GM18502 (cell line): ENCODE data around the gene CTDSP2.
A peak's percentile ranks its signal among the peaks of the same experiment; 100 is the strongest.
"Not testable (repeated sequence)": the region's sequence is repeated elsewhere in the genome, so short reads cannot be mapped to it uniquely, and the experiment has no call there.

Experiments
- ATAC-seq: cut with Tn5 transposase; IDR thresholded peaks from one replicate; pipeline ENCODE4 v1.9.1; 2021; ENCODE audit warnings: mild to moderate bottlenecking; ENCODE audit not compliant: unreplicated experiment, poor library complexity

Gene CTDSP2

DNA sequence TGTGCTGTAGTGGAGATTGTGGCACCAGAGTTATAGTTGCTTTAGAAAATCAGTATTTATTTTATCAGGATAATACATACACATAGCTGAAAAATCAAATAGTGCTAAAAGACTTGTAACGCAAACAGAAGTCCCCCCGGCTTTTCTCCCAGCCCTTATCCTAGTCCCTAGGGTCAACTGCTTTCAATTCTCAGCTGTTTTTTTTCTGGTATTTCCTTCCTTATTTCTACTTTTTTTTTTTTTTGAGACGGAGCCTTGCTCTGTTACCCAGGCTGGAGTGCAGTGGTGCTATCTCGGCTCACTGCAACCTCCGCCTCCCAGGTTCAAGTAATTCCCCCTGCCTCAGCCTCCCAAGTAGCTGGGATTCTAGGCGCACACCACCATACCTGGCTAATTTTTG is 8.4 kb upstream of the CTDSP2 start:
- no peak for ATAC-seq

DNA sequence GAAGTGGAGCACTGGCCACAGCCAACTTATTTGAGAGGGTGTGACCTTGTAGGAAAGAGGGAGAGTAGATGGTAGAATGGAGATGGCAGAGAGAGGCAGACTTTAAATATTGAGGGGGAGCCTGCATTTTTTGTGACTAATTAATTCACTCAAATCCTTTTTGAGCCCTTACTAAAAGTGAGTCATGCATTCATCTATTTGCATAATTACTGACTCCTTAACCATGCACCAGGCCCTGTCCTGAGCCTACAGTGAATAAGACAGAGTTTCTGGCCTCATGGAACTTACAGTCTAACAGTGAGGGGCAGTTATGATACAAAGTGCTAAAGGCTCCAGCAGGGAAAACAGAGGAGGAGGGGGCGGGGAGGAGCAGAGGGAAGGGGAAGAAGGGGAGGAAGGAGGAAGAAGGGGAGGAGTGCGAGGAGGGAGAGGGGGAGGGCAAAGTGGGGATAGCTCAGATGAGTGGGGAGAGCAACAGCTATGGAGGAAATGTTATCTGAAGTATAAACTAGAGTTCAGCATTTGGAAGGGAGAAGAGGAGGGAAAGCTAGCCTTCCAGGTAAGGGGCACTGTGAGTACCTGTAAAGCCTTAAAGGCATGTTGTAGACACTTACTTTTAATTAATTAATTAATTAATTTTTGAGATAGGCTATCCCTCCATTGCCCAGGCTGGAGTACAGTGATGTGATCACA is 7.5 kb upstream of the CTDSP2 start:
- ATAC-seq: no peak

DNA sequence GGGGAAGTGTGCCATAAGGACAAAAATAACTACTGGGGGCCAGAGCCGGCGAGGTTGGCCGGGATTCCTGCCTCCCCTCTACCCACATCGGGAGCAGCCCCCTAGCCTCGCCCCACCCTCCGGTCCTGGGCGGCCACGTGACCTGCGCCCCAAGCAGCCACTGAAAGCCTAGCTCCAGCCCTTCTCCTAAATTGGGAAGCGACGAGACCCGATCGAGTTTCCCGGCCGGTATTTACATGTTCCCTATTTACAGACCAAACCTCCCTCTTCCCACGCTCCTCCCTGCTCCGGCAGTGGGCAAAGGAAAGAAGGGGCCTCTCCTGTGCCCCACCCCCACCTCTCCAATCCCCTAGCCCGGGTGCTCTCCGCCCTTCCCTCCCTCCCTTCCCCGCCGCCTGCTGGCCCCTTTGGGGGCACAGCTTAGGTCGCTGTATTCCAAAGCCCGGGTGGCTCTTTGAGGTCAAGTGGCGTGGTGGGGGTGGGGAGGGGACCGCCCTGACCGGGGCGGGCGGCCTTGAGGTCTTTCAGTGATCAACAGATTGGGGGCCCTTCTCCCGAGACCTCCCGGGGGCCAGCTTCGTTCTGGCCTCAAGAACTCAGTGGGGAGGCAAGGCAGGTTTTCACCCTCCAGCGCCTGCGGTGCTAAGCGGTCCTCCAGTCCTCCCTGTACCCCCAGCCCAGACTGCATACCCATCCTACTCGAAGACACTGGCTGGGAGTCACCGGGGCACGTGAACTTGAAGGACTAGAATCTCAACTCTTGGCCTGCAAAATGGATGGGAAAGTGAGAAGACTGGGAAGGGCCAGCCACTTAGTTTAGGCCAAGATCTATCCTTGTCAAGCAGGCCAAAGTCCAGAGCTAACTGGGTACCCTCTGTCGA is 6.3 kb upstream of the CTDSP2 start:
- ATAC-seq: no peak

DNA sequence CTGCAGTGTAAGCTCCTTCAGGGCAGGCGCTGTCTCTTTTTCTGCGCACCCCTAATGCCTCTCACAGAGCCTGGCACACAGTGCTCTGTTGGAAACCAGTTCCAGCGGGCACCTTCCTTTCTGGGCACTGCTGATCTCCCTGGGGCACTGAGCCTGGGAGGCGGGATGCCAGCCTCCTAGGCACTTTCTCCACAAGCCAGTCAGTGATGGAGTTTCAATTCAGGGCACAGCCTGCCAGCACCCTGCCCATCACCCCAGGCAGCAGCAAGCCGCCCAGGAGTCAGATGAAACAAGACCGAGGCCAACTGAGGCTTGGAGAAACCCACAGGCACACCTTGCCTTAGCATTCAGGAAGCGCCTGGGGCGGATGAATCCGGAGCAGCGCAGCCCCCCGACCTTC is 5.7 kb upstream of the CTDSP2 start:
- ATAC-seq: no peak

DNA sequence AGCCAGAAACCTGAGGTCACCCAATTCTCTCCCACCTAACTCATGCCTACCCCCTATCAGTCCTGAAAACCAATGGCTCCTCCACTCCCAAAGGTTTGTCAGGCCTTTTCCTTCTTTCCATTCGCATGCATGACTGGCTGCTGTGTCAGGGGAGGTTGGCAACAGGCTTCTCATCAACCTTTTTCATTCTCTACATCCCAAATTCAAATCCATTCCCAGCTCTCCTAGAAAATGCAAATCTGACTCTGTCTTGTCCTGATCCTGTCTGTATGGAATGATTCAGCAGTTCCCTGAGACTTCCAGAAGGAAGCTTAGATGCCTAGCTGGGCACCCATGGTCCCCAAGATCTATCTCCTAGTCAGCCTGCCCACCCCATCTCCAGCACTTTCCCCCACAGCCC is 5.0 kb upstream of the CTDSP2 start:
- no peak for ATAC-seq

DNA sequence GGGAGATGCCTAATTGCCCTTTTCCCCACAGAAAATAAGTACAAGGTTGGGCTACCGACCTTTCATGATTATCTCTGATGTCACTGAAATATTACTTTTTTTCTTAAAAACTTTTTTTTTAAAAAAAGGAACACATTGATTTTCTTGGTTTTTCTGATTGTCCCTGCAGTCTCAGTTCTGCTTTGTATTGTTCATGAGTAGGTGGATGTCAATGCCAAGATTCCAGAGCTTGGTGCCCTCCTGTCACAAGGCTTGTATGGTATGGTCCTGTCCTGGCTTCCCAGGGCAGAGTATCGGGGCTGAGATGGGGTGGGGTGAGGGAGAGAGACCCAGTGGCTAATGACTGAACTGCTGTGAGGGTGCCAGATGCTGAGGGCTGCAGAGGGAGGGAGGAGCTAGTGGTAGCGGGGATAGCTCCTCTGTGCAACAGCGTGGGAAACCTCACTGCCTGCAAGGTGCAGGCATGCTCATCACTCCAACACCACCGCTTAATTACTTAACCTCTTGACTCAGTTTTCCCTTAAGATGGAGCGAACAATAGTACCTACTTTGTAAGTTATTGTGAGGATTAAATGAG is 4.4 kb upstream of the CTDSP2 start:
- ATAC-seq: peak; percentile 62

DNA sequence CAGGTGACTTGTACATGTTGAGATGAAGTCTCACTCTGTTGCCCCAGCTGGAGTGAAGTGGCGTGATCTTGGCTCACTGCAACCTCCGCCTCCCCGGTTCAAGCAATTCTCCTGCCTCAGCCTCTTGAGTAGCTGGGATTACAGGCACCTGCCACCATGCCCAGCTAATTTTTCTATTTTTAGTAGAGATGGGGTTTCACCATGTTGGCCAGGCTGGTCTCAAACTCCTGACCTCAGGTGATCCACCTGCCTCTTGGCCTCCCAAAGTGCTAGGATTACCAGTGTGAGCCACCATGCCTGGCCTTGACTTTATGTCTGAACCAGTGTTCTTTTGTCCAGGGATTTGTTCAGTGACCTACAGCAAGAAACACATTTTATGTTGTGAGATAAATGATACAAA is 2.9 kb upstream of the CTDSP2 start:
- ATAC-seq: not testable (repeated sequence)

DNA sequence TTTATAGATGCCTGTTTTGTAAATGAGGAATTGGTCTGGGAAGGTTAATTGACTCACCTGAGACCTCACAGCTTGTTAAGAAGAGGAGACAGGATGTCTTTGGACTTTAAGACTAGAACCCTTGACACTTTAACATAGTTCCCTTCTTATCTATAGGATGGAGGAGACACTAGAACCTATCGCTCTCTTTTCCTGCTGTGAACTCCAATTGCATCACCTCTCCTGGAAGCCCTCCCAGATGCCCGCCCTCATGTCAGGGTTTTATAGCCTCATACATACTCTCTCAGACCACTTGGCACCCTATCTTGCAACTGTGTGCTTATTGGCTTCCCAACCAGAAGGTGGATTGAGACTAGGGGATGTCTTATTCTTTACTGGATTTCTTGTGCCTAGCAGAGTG is 2.5 kb upstream of the CTDSP2 start:
- no peak for ATAC-seq

DNA sequence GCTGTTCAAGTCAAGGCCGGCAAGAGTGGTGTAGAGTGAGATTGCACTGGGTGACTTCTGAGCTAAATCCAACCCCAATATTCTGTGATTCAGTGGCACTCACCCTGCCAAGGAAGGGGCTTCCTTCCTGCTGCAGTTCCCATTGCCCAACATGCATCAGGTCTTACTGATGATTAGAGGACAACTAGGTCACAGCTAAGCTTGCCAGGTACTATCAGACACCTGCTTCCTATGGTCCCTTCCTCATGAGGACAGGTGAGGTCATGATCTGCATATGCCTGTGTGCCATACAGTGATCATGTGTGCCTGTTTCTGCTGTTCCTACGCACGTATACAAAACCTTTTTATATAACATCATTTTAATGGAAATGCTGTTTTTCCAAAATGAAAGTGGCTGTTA is 1.7 kb upstream of the CTDSP2 start:
- ATAC-seq: no peak

DNA sequence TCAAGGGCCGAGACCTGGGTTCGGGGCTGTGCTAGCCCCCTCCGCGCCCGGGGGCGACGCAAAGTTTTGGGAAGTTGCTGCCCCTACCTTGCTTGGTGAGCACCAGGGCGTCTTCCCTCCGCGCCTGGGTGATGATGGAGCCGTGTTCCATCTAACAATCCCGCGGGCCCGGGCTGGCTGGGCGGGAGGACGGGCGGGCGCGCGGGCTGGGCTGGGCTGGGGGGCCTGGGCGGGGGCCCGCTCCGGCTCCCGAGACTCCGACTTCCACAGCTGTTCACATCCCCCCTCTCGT is 298 bp downstream of the CTDSP2 start:
- ATAC-seq: no peak

DNA sequence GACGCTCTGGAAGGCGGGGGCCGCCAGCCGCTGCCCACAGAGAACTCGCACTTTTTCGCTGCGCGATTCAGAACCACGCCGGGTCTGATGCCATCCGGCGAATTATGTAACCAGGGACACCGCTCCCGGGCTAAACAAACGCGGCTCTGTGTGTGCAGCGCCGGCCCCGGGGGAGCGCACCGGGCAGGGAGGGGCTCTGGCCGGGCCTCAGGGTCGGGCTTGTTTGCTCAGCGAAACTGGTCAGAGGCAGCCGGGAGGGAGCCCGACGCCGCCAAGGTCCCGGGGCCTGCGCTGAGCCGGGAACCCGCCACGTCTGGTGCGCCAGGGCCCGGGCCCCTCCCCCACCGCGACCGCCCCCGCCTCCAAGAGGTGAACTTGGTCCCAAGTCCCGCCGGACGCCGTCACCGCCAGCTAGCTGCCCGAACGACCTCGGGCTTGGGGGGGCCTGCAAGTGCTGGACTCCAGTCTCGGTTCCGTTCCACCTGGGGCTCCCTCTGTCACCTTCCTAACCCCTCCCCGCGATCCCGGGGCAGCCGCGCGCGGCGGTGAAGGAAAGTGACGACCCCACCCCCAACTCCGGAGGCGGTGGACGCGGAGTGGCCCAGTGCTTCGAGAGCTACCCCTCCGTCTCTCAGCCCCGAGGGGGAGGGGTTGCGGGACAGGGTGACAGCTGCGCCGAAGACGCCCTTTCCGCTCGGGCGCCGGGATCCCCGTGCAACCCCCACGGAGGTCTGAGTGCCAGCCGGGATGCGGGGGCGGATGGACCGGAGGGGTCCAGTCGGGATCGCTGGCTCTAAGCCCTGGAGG is 848 bp downstream of the CTDSP2 start:
- peak; percentile 25 for ATAC-seq

DNA sequence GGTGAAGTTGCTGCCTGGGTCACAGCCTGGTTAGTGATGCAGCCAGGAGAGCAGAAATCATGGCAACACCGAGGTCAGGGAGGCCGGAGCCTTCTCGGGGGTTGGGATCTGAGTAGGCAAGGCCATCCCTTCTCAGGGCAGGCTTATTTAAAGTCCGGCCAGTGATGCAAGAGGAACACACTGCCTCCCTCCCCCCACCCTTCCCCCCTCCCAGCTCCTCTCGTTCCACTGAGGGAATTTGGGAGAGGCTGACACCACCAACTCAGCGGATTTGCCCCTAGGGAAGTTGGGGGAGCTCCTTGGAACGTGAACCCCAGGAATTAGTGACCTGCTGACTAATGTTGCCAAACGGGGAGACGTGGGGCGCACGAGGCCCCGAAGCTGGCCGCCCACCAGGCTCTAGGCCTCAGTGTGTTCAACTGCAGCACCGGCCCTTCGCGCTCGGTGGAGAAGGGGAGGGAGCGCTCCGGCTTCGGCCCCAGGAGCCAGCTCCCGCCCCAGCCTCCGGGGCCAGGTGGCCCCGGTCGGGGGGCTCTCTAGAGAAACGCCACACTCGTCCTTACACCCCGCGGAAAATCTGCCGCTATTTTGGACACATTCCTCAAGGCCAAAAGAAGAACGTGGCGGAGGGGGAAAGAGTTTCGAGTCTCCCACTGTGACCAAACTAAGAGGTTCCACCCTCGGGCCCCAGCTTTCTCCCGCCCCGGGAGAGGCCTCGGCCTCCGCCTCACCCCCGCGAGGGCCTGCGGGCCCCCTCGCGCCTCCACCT is 1.6 kb downstream of the CTDSP2 start:
- peak; percentile 19 for ATAC-seq

DNA sequence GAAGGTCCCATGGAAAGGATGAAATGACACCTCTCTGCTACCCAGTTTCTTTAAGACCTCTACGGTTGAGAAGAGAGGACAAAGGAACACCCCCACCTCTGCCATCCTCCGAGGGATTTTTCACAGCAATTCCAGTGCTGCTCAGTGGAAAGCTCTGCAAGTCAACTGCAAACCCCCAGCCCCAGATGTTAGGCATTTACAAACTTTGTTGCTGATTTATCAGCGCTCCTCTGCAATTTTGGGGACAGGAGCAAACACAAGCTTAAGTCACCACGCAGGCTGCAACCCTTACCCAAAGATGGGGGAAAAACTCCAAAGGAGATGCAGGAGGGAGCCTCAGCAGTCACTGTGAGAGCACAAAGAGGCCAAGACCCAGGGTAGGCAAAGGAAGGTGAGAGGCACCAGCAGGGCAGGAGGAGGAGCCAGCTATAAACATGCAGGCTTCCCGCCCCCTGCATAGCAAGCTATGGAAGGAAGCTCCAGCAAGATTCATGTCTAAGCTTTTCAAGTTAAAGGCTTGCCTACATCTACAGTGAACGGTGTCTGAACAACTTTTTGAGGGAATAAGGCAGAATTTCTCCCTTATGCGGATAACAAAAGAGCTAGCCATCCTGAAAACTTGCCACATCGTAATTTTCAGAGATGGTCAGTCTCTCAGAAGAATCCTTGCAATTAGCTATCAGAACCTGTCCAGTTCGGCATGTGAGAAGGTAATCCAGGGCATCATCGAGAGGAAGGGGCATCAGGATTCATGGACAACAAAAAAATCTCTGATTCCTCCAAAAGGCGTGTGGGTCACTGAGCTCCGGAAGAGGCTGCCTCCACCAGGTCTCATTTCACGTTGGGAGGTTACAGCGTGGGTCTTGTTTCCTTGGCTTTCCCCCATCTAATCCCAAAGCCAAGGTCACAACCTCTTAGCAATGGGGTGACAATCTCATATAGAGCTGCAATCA is 3.9 kb downstream of the CTDSP2 start:
- no peak for ATAC-seq

DNA sequence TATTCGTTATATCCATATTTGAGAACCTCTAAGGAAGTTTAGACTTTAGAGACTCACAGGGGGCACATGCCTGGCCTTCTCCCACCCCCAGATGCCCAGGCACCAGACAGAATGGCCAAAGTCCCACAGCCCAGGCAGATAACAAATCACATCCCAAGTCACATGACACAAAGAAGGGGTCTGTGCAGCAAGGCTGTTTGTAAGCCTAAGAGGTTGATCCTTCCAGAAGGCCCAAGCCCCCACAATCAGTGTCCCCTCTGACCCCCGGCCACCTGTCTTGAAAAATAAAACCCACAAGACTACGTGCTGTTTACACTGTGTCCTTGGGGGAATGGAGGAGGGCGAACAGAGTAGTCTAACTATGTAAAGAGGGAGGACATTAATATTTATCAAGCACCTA is 5.1 kb downstream of the CTDSP2 start:
- ATAC-seq: no peak

DNA sequence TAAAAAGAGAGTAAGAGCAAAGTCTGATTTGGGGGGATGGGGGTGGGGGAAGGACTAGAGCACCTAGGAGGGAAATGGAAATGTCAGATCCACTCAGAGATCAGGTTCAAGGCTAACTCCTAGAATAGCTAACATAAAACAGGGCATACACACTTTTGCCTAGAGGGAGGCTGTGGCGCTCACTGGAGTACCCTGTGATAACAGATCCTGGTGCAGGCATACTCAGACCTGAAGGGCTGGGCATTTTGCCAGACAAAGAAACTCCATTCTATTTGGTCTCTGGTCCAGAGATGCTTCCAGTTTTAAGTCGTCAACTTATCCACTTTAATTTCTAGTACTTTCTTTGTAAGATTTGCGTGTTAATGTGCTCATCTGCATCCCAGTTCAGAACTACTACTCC is 5.8 kb downstream of the CTDSP2 start:
- no peak for ATAC-seq

DNA sequence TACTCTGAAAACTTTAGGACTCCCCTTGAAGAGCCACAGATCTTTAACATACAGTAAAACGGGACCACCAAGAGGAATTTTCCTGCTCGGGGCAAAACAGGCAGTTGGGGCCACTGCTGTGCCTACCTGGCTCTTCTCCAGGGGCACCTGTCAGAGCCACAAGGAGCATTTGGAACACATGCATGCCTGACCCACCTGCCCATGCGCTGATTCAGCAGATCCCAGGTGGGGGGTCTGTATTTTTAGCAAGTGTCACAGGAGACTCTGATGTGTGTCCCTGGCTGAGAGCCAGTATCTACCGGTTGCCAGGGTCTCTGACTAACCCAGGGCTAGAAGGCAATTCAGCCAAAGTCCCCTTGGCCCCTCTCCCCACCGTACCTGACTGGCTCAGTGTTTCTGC is 6.5 kb downstream of the CTDSP2 start:
- no peak for ATAC-seq

DNA sequence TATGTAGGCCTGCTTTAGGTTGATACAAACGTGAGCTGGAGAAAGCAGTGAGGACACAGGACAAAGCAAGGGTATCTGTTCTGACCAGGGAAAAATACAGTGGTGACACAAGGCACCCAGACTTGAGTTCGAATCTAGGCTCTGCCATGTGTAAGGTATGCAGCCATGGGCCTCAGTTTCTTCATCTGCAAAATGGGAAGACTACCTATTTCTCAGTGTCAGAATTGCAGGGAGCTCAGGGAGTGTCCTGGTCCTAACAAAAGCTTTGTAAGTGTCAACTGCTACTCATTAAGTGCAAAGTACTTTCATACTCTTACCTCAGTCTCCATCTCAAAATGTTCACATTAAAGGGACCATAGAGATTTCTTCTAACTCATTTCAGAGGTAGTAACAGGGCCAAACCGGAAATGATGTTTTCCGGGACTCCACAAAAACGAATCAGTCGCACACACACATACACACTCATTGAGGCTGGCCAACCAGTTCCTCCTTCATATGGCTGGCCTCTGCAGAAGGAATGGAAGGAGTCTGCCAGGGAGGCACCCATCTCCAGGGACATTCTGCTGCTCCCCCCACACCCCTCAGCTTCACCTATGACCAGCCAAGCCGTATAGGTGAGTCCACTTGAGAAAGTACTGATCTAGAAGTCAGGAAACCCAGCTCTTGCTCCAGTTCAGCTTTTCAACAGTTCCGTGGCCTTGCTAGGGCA is 7.8 kb downstream of the CTDSP2 start:
- peak; percentile 36 for ATAC-seq

DNA sequence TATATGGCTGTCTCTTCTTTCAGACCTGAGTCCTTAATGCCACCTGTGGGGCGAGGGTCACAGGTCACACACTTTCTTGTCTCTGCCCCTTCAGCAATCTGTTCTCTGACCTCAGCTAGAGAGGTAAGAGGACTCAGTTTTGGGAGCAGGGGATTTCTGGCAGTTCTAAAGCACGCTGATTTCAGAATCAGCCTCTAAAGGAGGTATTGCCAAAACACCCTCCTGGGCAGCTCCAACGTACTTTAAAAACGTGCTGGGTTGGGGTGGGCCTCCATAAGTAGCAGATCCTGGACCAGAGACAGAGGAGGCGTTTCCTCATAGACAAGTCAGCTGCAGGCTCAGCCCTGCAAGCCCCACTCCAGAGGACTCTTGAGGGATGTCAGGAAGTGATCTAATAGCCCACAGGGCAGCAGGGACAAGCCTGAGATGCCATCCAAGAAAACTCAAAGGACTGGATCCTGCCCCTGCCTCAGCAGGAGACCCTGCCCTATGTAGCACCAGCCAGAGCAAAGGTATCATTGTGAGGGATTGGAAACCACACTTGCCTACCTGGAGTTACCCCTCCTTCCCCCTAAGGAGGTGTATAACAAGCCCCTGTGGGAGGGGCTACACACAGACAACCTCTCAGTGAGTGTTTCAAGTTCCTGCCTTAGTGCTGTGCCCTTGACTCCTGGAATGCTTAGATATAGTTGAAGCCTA is 8.5 kb downstream of the CTDSP2 start:
- ATAC-seq: peak; percentile 21
